HG03196 (cell line): ENCODE data around the gene PDE4B.
"Not testable (repeated sequence)": the region's sequence is repeated elsewhere in the genome, so short reads cannot be mapped to it uniquely, and the experiment has no call there.

Experiments used
- ATAC-seq: cut with Tn5 transposase; IDR thresholded peaks from one replicate; pipeline ENCODE4 v1.9.1; 2021; ENCODE audit not compliant: unreplicated experiment

PDE4B gene

DNA sequence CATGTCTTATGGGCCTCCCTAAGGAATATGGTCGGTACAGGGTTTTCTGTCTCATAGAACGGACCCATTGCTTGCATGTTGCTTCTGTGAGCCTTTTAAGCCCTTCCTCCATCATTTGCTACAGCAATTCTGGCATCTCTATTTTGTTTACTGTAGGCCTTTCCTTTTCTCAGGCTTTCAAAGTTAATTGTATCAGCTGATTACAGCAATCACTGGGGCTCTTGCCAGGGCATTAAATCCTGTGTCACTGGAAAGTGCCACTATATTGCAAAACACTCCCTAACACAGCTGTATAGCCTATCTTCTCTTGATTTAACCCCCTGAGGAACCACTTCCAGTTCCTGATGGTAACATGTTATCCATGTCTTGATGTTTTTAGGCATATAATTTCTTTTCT, 156.5 kb downstream of the PDE4B start:
- no peak for ATAC-seq

GRCh38 chr1:65949933-65950332, 157.2 kb downstream of the PDE4B start:
- no peak for ATAC-seq

- ATAC-seq, result no peak
These were observed 160.0 kb downstream of the PDE4B start for GRCh38 chr1:65952696-65953095.

DNA sequence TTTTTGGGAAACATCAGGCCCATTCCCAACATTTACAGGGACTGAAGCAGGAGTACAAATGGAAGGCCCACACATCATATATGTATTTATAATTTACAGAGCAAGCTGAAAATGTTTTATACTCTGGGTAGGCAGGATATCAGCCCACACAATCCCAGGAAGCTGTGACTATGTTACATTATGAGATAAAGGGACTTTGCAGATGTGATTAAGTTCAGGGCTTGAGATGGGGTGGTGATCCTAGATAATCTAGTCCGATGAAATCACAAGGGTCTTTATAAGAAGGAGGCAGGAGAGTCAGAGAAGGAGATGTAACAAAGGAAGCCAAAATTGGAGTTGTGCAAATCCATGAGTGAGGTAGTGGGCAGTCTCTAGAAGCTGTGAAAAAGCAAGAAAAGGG, 160.5 kb downstream of the PDE4B start:
- ATAC-seq, result no peak

GRCh38 chr1:65955071-65955470, 162.4 kb downstream of the PDE4B start:
- no peak for ATAC-seq

DNA sequence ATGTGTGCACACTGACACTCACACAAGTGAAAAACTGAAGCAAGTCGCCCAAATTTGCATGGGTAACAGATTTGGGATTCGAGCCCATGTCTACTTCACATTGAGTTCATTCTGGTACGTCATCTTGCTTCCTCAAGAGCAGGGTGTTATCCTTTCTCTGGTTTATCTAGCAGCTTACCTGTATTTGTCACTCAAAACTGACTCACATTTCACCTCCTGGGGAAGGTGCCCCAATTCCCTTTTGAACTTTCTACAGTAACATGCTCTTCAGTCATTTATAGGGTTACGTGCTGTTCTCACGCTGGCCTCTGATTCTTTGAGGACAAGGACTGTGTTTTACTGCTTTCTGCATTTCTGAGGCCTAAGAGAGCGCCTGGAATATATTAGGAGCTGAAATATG, 162.8 kb downstream of the PDE4B start:
- ATAC-seq, result no peak

- ATAC-seq, result no peak
These were observed 166.1 kb downstream of the PDE4B start for GRCh38 chr1:65958561-65959350.

- ATAC-seq, result no peak
These were observed 167.3 kb downstream of the PDE4B start for GRCh38 chr1:65959896-65960567.

GRCh38 chr1:65963156-65963888, 170.6 kb downstream of the PDE4B start:
- no peak for ATAC-seq

DNA sequence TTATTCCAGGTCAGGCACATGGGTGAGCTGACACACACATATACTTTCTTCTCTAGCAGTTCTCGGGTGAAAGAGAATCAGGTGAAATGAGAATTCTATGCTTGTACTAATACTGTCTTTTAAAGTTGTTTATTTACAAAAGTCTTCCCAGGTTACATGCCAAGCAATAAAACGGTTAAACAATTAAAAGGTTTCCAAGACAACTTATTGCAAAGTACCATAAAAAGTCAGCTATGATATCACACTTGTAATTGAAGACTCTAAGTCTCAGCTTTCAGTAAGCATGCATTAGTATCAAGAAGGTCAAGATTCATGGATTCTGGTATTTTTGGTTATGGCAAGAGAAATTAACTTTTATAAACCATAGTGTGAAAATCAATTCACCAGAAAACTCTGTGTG, 171.4 kb downstream of the PDE4B start:
- no peak for ATAC-seq

DNA sequence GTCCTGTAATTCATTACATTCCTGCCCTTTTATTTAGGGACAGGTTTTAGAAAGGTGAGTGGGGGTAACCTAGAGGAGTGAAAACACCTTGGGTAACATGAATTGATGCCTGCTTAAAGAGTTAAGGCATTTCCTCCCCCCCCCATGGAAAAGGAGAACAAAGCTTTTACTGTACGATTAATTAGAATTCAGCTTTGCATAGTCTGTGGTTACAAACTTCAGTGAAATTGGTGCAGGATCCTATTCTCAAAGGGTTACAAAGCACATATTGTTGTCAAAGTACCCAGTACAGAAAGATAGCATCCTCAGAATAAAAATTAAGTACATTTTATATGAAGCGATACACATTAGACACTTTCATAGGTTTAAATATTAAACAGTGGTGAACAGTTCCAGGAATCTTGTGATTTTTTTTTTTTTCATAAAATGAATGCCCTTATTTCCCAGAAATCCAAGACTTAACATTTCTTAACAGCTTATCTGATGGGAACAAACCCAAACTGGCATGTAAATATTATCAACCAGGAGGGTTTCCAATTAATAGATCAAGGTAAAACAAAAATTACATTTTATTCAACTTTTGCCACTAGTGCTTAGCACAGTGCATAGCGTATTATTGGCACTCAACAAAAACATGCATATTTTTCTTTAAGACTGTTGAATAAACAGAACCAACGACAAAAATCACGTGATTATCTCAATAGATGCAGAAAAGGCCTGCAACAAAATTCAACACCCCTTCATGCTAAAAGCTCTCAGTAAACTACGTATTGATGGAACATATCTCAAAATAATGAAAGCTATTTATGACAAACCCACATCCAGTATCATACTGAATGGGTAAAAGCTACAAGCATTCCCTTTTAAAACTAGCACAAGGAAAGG, 172.7 kb downstream of the PDE4B start:
- no peak for ATAC-seq

DNA sequence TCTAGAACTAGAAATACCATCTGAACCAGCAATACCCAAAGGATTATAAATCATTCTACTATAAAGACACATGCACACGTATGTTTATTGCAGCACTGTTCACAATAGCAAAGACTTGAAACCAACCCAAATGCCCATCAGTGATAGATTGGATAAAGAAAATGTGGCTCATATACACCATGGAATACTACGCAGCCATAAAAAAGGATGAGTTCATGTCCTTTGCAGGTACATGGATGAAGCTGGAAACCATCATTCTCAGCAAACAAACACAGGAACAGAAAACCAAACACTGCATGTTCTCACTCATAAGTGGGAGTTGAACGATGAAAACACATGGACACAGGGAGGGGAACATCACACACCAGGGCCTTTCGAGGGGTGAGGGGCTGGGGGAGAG, 174.8 kb downstream of the PDE4B start:
- not testable (repeated sequence) for ATAC-seq

- no peak for ATAC-seq
These were observed 178.9 kb downstream of the PDE4B start for GRCh38 chr1:65971547-65971946.

GRCh38 chr1:65975708-65976107, 183.0 kb downstream of the PDE4B start:
- ATAC-seq, result no peak

- no peak for ATAC-seq
These were observed 186.7 kb downstream of the PDE4B start for GRCh38 chr1:65979136-65980044.

- no peak for ATAC-seq
These were observed 187.5 kb downstream of the PDE4B start for GRCh38 chr1:65980237-65980636.

DNA sequence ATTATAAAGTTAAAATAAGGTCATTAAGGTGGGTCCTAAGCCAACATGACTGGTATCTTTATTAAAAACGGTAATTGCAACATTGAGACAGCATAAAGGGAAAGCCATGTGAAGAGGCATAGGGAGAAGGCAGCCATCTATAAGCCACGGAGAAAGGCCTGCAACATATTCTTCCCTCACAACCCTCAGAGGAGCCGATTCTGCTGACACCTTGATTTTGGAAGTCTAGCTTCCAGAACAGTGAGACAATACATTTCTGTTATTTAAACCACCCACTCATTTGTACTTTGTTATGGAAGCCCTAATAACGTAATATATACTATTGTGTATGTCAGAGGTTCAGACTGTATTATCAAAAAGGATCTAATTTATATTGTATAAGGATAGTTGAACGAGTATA, 190.8 kb downstream of the PDE4B start:
- ATAC-seq, result no peak

GRCh38 chr1:65985393-65986066, 192.8 kb downstream of the PDE4B start:
- ATAC-seq, result no peak

- no peak for ATAC-seq
These were observed 193.5 kb downstream of the PDE4B start for GRCh38 chr1:65986146-65986545.
